Liver (tissue), 3 donors: ENCODE data around the gene ANKRD16.

Experiments used
- EGR1 ChIP-seq, 2 donors: IDR thresholded peaks; 2 replicates each; pipeline ENCODE4 v1.6.1; 2016 to 2018; ENCODE audit warnings: antibody characterized with exemption in 2 of 2, low read depth in 2 of 2
- GABPA ChIP-seq, 2 donors: IDR thresholded peaks in 1 of 2; conservative IDR thresholded peaks in 1 of 2; 2 replicates each; pipeline ENCODE4 v1.6.1; 2016; ENCODE audit warnings: antibody characterized with exemption in 2 of 2, mild to moderate bottlenecking in 1 of 2, moderate library complexity in 1 of 2
- MAX ChIP-seq: IDR thresholded peaks from 2 replicates; pipeline ENCODE4 v1.6.1; 2016; ENCODE audit warnings: antibody characterized with exemption
- NR2F2 ChIP-seq: IDR thresholded peaks from 2 replicates; pipeline ENCODE4 v1.6.1; 2016; ENCODE audit warnings: antibody characterized with exemption
- RAD21 ChIP-seq, 2 donors: IDR thresholded peaks; 2 replicates each; pipeline ENCODE4 v1.6.1; 2016; ENCODE audit warnings: antibody characterized with exemption in 2 of 2, mild to moderate bottlenecking in 2 of 2
- RXRA ChIP-seq, 2 donors: IDR thresholded peaks; 2 replicates each; pipeline ENCODE4 v1.6.1; 2017 to 2018; ENCODE audit warnings: antibody characterized with exemption in 2 of 2, mild to moderate bottlenecking in 1 of 2
- TAF1 ChIP-seq: conservative IDR thresholded peaks from 2 replicates; pipeline ENCODE4 v1.6.1; 2016; ENCODE audit warnings: antibody characterized with exemption, mild to moderate bottlenecking
- YY1 ChIP-seq: IDR thresholded peaks from 2 replicates; pipeline ENCODE4 v1.6.1; 2016; ENCODE audit warnings: antibody characterized with exemption, mild to moderate bottlenecking
- TF ChIP-seq, protein P1 (sequence below): fragments of 150-350 bp; IDR thresholded peaks from 2 replicates; pipeline ENCODE4 v1.5.1; 2017; ENCODE audit warnings: improper control_type of control experiment, low read depth, low read length; ENCODE audit not compliant: missing input control
- TF ChIP-seq, protein P2 (sequence below): IDR thresholded peaks from 2 replicates; pipeline ENCODE4 v1.6.1; 2016; ENCODE audit warnings: antibody characterized with exemption
- TF ChIP-seq, protein P3 (sequence below): IDR thresholded peaks from 2 replicates; pipeline ENCODE4 v1.6.1; 2016; ENCODE audit warnings: antibody characterized with exemption, mild to moderate bottlenecking
- donor health status: healthy.
- donor health status: healthy.

- TF ChIP-seq, protein P1, sequence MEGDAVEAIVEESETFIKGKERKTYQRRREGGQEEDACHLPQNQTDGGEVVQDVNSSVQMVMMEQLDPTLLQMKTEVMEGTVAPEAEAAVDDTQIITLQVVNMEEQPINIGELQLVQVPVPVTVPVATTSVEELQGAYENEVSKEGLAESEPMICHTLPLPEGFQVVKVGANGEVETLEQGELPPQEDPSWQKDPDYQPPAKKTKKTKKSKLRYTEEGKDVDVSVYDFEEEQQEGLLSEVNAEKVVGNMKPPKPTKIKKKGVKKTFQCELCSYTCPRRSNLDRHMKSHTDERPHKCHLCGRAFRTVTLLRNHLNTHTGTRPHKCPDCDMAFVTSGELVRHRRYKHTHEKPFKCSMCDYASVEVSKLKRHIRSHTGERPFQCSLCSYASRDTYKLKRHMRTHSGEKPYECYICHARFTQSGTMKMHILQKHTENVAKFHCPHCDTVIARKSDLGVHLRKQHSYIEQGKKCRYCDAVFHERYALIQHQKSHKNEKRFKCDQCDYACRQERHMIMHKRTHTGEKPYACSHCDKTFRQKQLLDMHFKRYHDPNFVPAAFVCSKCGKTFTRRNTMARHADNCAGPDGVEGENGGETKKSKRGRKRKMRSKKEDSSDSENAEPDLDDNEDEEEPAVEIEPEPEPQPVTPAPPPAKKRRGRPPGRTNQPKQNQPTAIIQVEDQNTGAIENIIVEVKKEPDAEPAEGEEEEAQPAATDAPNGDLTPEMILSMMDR = no peak
- TF ChIP-seq, protein P2, sequence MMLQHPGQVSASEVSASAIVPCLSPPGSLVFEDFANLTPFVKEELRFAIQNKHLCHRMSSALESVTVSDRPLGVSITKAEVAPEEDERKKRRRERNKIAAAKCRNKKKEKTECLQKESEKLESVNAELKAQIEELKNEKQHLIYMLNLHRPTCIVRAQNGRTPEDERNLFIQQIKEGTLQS = no peak
- TF ChIP-seq MAX (peak; percentile 79), TAF1 (peak; percentile 98), RAD21 (IDR thresholded peaks at IDR 0.05) (peak in 1 of 2 donors; percentile 22), GABPA (IDR thresholded peaks at IDR 0.05 in 1 of 2, conservative IDR thresholded peaks at IDR 0.05 in 1 of 2) (peak; percentile 47 to 83), RXRA (IDR thresholded peaks at IDR 0.05) (no peak), EGR1 (IDR thresholded peaks at IDR 0.05; ENCODE audit: low read depth in 2 of 2) (no peak), NR2F2 (no peak), YY1 (peak; percentile 98)
- TF ChIP-seq, protein P3, sequence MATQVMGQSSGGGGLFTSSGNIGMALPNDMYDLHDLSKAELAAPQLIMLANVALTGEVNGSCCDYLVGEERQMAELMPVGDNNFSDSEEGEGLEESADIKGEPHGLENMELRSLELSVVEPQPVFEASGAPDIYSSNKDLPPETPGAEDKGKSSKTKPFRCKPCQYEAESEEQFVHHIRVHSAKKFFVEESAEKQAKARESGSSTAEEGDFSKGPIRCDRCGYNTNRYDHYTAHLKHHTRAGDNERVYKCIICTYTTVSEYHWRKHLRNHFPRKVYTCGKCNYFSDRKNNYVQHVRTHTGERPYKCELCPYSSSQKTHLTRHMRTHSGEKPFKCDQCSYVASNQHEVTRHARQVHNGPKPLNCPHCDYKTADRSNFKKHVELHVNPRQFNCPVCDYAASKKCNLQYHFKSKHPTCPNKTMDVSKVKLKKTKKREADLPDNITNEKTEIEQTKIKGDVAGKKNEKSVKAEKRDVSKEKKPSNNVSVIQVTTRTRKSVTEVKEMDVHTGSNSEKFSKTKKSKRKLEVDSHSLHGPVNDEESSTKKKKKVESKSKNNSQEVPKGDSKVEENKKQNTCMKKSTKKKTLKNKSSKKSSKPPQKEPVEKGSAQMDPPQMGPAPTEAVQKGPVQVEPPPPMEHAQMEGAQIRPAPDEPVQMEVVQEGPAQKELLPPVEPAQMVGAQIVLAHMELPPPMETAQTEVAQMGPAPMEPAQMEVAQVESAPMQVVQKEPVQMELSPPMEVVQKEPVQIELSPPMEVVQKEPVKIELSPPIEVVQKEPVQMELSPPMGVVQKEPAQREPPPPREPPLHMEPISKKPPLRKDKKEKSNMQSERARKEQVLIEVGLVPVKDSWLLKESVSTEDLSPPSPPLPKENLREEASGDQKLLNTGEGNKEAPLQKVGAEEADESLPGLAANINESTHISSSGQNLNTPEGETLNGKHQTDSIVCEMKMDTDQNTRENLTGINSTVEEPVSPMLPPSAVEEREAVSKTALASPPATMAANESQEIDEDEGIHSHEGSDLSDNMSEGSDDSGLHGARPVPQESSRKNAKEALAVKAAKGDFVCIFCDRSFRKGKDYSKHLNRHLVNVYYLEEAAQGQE = peak; percentile 90
These were observed 76.2 kb downstream of the ANKRD16 start, which contains the start of gene GDI2 for GRCh38 chr10:5813341-5814109.
